DMS114 treated with DMSO at 0.1 percent for 48 hours (cell line): ENCODE data around the gene CRYM.
"Not testable (repeated sequence)": the region's sequence is repeated elsewhere in the genome, so short reads cannot be mapped to it uniquely, and the experiment has no call there.

Experiments used
- DNase-seq: peaks from one replicate; lab custom pipeline; 2025; ENCODE audit not compliant: unreplicated experiment; lab: John Stamatoyannopoulos, UW

Gene CRYM

DNA sequence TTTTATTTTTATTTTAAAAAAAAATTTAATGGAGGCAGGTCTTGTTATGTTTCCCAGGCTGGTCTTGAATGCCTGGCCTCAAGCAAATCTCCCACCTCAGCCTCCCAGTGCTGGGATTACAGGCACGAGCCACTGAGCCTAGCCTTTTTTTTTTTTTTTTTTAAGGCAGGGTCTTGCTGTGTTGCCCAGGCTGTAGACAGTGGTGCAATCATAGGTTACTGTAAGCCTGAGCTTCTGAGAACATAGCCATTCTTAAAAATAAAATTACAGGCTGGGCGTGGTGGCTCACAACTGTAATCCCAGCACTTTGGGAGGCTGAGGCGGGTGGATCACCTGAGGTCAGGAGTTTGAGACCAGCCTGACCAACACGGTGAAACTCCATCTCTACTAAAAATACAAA is 29.9 kb downstream of the CRYM start:
- not testable (repeated sequence) for DNase-seq

DNA sequence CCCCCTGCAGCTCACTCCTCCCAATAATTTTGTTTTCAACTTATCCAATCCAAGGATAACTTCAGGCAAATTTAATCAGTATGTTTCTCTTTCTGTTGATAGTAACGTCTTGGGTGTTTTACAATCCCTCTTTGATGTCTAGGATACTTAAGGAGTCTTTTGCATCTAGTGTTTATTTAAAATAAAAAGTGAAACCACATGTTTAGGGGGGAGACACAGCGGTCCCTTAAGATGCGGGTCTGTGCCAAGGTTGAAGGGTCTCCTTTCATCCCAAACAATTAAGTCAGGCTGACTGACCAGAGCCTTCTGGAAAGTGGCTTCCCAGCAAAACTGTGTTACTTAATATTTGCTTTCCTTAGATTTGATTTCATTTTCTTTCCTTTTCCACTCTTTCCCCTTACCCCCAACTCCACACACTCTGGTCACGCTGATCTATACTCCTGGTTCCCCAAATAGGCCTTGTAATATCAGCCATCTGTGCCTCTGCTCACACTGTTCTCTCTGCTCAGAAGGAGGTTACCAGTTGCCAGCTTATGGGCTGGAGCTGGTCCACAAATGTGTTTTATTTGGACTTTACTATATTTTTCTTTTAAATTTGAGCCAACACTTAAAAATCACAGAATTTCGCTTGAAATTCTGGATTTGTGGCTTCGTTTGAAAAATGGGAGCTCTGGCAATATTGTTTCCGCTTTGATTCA is 33.4 kb downstream of the CRYM start:
- DNase-seq: no peak

DNA sequence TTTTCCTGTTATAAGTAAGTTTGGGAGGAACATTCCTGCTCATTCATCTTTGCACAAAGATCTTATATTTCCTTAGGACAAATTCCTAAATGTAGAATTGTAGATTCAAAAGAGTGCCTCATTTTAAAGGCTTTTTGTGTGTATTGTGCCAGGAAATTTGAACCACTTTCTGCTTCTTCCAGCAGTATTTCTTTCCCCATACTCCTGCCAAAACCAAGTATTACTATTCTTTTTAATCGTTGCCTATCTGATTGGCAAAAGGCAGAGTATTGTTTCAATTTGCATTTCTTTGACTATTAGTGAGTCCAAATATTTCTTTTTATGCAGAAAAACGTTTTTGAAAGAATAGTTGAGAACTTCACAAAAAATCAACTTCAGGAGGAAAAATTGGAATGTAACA is 35.3 kb downstream of the CRYM start:
- DNase-seq: no peak

DNA sequence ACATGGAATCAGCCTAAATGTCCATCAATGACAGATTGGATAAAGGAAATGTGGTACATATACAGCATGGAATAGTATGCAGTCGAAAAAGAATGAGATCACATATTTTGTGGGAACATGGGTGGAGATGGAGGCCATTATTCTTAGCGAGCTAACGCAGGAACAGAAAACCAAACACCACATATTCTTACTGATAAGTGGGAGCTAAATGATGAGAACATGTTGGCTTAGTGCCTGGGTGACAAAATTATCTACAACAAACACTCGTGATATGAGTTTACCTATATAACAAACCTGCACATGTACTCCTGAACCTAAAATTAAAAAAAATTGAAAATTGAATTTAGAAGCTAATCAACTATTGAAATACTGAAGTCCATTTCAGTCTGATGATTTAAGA is 38.4 kb downstream of the CRYM start:
- no peak for DNase-seq

DNA sequence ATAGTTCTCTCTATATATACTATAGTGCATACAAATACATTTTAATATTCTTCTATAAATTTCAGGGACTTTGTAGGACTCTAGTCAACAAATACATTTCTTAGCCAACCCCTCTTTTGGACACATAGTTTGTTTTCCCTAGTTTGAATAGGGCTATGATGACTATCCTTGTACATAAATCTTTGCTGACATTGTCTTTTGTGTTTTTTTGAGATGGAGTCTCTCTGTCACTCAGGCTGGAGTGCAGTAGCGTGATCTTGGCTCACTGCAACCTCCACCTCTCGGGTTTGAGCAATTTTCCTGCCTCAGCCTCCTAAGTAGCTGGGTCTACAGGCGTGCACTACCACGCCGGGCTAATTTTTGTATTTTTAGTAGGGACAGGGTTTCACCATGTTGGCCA is 41.3 kb downstream of the CRYM start:
- no peak for DNase-seq

DNA sequence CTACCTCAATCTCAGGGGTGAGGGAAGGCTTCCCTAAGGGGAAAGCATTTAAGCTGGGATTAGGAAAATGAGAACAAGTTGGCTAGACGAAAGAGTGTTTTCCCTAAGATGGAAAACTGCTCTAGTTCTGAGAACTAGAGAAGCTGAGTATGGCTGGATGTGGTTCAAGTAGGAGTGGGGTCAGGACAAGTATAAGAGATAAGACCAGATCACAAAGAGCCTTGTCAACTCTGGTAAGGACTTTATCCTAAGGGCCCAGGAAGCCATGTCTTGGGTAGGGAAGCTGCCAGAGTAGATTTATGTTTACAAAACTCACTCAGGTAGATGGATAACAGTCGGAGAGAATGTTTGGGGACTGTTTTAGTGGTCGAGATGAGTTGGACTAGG is 42.9 kb downstream of the CRYM start:
- no peak for DNase-seq

DNA sequence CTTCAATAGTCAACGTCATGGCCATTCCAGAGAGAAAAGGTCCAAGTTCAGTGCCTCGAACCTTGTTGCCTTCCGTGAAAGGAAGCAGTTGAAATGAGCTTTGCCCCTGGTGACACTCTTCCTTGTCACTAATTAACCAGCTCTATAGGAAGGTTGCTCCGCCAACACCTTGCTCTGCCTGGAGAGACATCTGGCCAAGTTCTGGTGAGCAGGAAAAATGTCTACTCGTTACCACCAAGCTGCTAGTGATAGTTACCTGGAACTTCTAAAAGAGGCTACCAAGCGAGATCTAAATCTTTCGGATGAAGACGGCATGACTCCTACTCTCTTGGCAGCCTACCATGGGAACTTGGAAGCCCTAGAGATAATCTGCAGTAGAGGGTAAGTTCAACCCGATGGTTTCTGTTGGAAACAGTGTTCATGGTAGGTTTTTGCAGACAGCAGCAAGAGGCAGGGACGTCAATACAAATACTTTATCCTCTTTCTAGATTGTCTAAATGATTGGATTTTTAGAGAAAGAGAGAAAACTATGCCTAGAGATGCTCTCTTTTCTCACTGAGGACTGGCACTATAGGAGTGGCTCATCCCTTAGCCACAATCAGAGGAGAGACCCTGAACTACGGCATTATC is 44.5 kb downstream of the CRYM start, which contains the start of gene ANKS4B:
Gene ANKS4B (plus strand): TSS at position 179 of the 630 bp plus-strand sequence. CDS start 39 bp downstream, at position 218.
- DNase-seq: no peak

DNA sequence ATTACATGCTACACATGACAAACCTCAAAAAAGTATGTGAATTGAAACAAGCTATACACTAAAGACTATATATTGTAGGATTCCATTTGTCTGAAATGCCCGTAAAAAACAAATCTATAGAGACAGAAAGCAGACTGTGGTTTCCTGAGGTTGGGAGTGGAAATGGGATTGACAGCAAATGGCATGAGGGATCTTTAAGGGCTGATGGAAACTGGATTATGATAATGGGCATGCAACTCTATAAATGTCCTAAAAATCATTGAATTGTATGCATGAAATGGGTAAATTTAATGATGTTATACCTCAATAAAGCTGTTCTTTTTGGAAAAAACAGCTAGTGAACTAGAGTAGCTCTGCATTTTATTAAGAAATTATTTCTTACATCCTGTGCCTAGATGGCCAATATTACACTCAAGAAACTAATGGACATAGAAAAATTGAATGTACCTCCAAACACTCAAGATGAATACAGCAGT is 45.0 kb downstream of the CRYM start:
- no peak for DNase-seq

DNA sequence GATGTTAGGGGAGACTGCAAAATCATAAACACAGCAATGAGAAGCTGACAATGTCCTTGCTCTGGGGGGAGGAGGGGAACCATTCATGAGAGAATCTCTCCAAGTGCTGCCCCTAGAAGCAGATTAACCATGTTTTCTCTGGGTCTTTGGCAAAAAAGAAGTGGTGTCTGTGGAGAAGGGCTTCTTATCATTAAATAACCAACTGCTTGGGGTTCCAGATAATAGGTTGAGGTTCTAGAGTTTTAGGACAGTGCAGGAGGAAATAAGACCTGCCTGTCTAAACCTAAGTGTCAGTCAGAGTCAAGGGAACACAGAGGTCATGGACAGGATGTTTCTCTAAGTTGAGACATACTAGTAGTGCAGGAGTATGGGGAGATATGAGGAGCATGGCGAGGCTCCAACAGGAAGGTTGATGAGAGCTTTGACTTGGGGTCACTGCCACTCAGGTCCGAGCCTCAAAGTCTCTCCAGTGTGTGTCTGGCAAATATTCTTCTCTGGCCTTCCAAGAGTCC is 49.7 kb downstream of the CRYM start:
- no peak for DNase-seq

DNA sequence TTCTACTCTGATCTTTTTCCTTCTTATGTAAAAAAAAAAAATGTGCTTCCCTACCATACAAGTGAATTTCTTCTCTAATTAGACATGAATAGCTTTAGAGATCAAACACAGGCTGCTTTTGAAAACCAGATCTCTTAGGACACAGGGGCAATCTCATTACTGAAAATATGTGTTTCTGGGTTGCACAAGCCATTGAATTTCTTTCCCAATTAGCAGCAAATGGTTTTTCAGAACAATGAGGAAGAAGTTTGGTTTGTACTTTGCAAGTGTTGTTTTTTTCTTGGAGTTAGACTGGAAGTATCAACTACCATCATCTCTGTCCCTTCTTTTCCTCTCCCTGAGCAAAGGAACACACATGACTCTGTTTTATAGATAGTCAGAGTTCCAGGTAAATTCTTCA is 50.2 kb downstream of the CRYM start:
- no peak for DNase-seq

DNA sequence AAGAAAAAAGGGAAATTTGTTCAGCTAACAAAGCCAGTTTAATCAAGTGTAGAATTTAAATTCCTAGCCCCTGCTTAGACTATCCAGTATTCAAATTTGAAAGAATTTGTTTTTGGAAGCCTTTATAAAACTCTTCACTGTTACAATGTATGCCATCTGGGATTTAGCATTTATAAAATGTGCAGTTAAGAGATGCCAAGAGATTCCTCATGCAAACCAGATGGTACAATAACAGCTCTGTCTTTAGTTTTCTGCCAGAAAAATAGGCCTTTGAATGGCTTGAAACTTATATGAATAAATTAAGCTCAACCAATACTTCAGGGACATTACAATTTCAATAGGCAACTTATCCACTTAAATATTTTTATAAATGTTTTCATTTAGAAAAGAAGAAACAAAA is 51.3 kb downstream of the CRYM start:
- no peak for DNase-seq

DNA sequence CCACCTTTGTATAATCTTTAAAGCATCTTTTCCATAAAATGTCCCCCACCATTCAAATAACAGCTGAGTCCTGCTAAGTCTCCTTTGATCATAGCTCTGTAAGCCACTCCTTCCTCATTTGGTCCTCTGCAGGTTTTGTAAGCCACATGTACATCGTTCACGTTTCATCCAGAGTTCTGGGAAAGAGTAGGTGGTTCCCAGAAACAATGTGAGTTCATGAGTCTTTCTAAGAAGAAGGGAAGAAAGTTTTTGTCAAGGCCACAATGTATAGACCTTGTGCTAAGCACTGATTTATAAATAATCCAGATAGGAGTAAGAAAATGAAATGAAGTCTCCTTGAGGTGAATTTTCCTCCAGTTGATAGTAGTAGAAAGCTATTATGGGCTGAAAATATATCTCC is 53.3 kb downstream of the CRYM start:
- DNase-seq: no peak

DNA sequence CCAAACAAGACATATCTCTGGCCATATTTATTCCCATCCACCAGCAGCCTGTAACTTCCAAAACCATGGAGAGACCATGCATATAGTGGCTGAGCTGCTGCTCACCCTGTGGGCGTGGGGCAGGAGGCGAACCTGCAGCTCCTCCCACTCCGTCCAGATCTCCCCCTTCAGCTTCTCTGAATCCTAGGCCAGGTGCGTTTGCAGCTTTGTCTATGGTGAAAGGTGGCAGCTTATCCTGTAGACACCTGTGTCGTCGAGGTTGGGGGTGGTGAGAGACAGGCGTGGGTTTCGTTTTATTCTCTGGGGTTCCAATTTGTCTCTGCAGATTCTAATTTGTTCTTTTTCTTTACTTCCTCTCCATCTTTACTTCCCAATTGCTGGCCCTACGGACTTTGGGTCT is 54.3 kb downstream of the CRYM start:
- no peak for DNase-seq

DNA sequence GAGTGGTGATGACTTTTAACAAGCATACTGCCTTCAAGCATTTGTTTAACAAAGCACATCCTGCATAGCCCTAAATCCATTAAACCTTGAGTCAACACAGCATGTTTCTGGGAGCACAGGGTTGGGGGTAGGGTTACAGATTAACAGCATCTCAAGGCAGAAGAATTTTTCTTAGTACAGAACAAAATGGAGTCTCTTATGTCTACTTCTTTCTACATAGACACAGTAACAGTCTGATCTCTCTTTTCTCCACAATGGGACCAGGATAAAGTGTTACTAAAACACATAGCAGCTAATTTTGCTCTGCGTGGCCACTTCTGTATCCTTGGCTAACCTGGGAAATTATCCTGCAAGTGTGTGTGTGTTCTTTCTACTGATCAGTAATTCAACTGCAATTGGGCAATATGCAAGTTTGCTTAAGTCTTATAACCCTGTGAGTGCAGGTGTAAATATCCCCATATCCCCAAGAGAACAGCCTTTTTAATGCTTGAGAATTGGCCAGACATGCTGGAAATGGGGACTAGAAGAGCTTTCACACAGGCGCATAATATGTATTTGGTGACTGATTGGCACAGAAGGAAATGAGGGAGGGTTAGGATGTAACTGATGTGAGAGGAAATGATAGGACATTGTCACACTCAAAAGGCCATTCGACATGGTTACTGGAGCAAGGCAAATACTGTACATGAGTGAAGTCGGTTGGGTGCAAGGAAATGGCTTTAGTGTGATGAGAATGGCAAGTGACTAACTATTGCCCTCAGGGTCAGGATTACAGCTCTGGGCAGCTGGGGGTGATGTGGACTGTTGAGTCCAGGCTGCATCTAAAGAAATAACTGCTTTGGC is 55.4 kb downstream of the CRYM start:
- no peak for DNase-seq

DNA sequence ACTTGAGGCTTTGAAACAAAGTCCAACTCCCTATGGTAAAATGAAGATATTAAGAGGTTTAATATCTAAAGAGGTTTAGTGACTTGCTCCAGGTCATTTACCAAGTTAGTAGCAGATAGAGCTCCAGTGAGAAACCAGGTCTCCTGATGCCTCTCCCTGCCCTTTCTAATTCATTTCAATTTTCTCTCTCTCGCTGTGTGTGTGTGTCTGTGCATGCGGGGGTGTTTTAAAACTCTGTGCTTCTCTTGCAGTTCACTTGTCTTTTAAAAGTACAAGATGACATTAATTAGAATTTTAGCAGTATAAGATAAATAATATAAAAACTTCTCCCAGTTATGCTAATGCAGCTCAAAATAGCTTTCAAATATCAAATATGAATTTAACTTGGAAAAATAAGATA is 58.5 kb downstream of the CRYM start:
- DNase-seq: no peak

DNA sequence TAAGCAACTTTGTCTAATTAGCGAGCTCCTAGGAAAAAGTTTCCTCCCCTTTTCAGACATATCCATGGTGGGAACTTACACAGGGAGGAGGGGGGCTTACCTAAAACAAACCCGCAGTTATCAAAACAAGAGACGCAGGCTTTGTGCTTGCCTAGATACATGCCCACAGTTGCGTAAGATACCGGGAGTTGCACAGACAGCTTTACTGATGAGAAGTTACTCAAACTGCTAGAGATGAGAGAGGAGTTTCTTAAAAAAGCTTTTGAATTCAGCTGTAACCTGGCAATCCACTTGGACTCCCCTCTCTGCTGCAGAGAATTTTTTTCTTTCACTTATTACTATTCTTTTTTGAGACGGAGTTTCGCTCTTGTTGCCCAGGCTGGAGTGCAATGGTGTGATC is 59.9 kb downstream of the CRYM start:
- DNase-seq: no peak

DNA sequence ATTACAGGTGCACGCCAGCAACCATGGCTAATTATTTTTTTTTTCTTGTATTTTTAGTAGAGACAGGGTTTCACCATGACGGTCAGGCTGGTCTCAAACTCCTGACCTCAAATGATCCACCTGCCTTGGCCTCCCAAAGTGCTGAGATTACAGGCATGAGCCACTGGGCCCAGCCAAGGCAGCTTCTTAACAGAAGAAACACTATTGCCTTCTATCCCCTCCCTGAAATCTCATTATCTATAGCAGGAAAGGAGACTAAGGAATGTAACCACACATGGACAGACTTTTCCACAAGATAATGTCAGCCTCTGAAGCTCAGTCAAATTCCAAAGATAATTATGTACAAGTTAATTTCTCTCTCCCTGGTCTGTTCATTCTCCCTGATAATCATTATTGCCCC is 61.0 kb downstream of the CRYM start:
- DNase-seq: no peak

DNA sequence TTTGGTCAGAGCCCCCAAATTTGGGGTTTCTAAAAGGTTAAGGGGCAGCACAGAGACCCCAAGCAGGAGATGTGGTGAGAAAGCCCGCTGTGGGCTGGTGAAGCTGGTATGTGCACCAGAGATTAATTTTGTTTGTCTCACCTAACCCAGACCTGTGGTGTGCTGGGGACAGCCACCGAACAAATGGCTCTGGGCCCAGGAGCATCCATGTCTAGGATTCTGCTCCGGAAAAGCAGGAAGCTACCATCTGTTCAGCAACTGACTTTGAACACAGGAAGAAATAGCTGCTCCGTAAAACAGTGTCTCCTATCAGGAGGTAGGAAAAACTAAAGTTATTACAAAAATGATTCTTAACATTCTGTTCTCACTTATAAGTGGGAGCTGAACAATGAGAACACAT is 64.0 kb downstream of the CRYM start:
- DNase-seq: no peak

DNA sequence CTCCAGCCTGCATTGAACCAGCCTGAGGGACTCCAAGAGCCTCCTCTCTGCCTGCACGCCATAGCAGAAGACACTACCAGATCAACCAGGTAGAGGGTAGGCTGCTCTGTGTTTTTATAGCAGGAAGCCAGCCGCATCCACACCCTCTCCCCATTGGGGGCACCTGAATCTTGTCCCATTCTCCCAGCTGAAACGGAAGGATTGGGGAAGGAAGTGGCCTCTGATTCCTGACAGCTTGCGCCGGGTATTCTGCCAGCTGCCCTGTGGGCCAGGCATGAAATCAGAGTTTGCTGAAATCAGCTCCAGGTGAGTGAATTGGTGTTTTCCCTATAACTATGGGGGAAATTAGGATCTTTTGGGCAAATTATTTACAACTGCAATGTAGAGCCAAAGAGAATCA is 66.6 kb downstream of the CRYM start, which contains the start of gene ZP2:
Gene ZP2 (minus strand): TSS at position 89 of the 400 bp plus-strand sequence. CDS start 27 bp downstream, at position 62.
- no peak for DNase-seq
